GM23248 (cell line): Measurements from ENCODE around the gene FAT2. TPM values are rescaled to one million over a fixed set of nuclear protein-coding genes. Genes with fewer than 3 reads are reported as not detected.
A peak's percentile ranks its signal among the peaks of the same experiment; 100 is the strongest.
"Not testable (repeated sequence)": the region's sequence is repeated elsewhere in the genome, so short reads cannot be mapped to it uniquely, and the experiment has no call there.

Experiments
- DNase-seq: peaks from one replicate; pipeline ENCODE4 v3.0.0-alpha.2; 2015
- H2AFZ ChIP-seq: fragments of 200-600 bp; sonication (generic); 2 replicates; pipeline ENCODE4 v1.6.1; 2016; ENCODE audit warnings: antibody characterized with exemption
- H3F3A ChIP-seq: fragments of 200-600 bp; sonication (generic); 2 replicates; pipeline ENCODE4 v1.6.1; 2016; ENCODE audit warnings: mild to moderate bottlenecking, antibody characterized with exemption, mixed run types; ENCODE audit not compliant: insufficient read depth
- H3K27ac ChIP-seq: fragments of 200-600 bp; sonication (generic); 2 replicates; pipeline ENCODE4 v1.5.1; 2016; ENCODE audit warnings: mild to moderate bottlenecking
- H3K27me3 ChIP-seq: fragments of 200-600 bp; sonication (generic); replicated peaks from 2 replicates; pipeline ENCODE4 v1.6.1; 2016; ENCODE audit warnings: mild to moderate bottlenecking; ENCODE audit not compliant: insufficient read depth
- H3K36me3 ChIP-seq: fragments of 200-600 bp; sonication (generic); 2 replicates; pipeline ENCODE4 v1.6.1; 2016; ENCODE audit warnings: low read depth, mild to moderate bottlenecking
- H3K4me1 ChIP-seq: fragments of 200-600 bp; sonication (generic); 2 replicates; pipeline ENCODE4 v1.6.1; 2016; ENCODE audit warnings: mild to moderate bottlenecking; ENCODE audit not compliant: insufficient read depth
- H3K4me2 ChIP-seq: fragments of 200-600 bp; sonication (generic); one replicate; pipeline ENCODE4 v1.6.1; 2016; ENCODE audit warnings: mild to moderate bottlenecking; ENCODE audit not compliant: unreplicated experiment
- H3K4me3 ChIP-seq: fragments of 200-600 bp; sonication (generic); 2 replicates; pipeline ENCODE4 v1.5.1; 2016; ENCODE audit warnings: mild to moderate bottlenecking
- H3K79me2 ChIP-seq: fragments of 200-600 bp; sonication (generic); 2 replicates; pipeline ENCODE4 v1.6.1; 2016; ENCODE audit warnings: mild to moderate bottlenecking; ENCODE audit not compliant: insufficient read depth
- H3K9ac ChIP-seq: fragments of 200-600 bp; sonication (generic); 2 replicates; pipeline ENCODE4 v1.6.1; 2016; ENCODE audit warnings: mild to moderate bottlenecking
- H3K9me2 ChIP-seq: fragments of 200-600 bp; sonication (generic); 2 replicates; pipeline ENCODE4 v1.6.1; 2016; ENCODE audit warnings: mixed run types, mild to moderate bottlenecking, moderate library complexity; ENCODE audit not compliant: insufficient read depth
- H3K9me3 ChIP-seq: fragments of 200-600 bp; sonication (generic); one replicate; pipeline ENCODE4 v1.6.1; 2017; ENCODE audit warnings: low read depth
- H4K20me1 ChIP-seq: fragments of 200-600 bp; sonication (generic); 2 replicates; pipeline ENCODE4 v1.6.0; 2016; ENCODE audit not compliant: insufficient read depth
- EZH2 ChIP-seq: fragments of 200-600 bp; sonication (generic); IDR thresholded peaks from 2 replicates; pipeline ENCODE4 v1.6.1; 2018; ENCODE audit warnings: antibody characterized with exemption, mild to moderate bottlenecking; ENCODE audit not compliant: insufficient read depth, poor library complexity, severe bottlenecking
- EZH2phosphoT487 ChIP-seq: fragments of 200-600 bp; sonication (generic); IDR thresholded peaks from 2 replicates; pipeline ENCODE4 v1.6.1; 2018; ENCODE audit warnings: antibody characterized with exemption, moderate library complexity, mild to moderate bottlenecking, low read depth; ENCODE audit not compliant: insufficient read depth
- WGBS, 2 experiments: methylation state at CpG; one replicate each; pipeline ENCODE4 v1.1.6; 2015 to 2017; ENCODE audit warnings: low lambda C conversion rate in 2 of 2, low coverage in 1 of 2; ENCODE audit errors: missing lambda C conversion rate in 2 of 2; 5-methylcytosine and 5-hydroxymethylcytosine counted together
- in situ Hi-C: fragments of 300-500 bp; cut with MboI; formaldehyde crosslinking; loops from 2 replicates; pipeline ENCODE4 v1.15.0; 2020
- polyA plus RNA-seq: library from polyadenylated mRNA; unstranded; fragments of >200 nt; fragmentation: Nextera tagmentation; extraction: Ambion mirVana; gene quantifications from 2 replicates; pipeline ENCODE4 v1.2.1, GENCODE V29; 2016
- total RNA-seq: library from RNA; depleted of rRNA; stranded (reverse); fragments of >200 nt; shearing (Covaris generic); gene quantifications from 2 replicates; pipeline ENCODE4 v1.2.3, GENCODE V29; 2014

Gene FAT2
- total and polyA plus RNA-seq, 2 experiments from 2014 or later, result not detected

GRCh38 chr5:151592855-151593408, 1.8 kb upstream of the FAT2 start:
- WGBS, 2 experiments, result 72 to 77% methylated on average over 10 of the region's 10 CpGs

GRCh38 chr5:151589878-151590570, 1.1 kb downstream of the FAT2 start:
- Histone ChIP-seq H3K4me1 (no peaks in the 10 kb centered on the region), H3K4me3 (no peak overlapping the region), H3K27ac (no peak overlapping the region), H3F3A (no peaks in the 10 kb centered on the region), H4K20me1 (no peaks in the 10 kb centered on the region), H3K27me3 (no peaks in the 10 kb centered on the region), H3K9ac (no peak overlapping the region), H3K9me2 (no peaks in the 10 kb centered on the region), H2AFZ (no peak overlapping the region), H3K79me2 (no peaks in the 10 kb centered on the region), H3K9me3 (no peaks in the 10 kb centered on the region), H3K36me3 (no peaks in the 10 kb centered on the region), H3K4me2 (no peak overlapping the region)
- WGBS, 2 experiments, result 34 to 39% methylated on average over 6 of the region's 6 CpGs
- in situ Hi-C loops, result no loop called here
- TF ChIP-seq EZH2phosphoT487 (no peak), EZH2 (no peak)
- DNase-seq, result peak; percentile 27

More at GRCh38 chr5:151592855-151593408, 1.8 kb upstream of the FAT2 start:
- H3K27ac ChIP-seq, result no peak overlapping the region
- no peaks in the 10 kb centered on the region for H4K20me1 ChIP-seq
- no peaks in the 10 kb centered on the region for H3K4me1 ChIP-seq
- H2AFZ ChIP-seq, result no peak overlapping the region
- H3K9me3 ChIP-seq, result no peaks in the 10 kb centered on the region
- no peak overlapping the region for H3K4me2 ChIP-seq
- H3K9ac ChIP-seq, result no peak overlapping the region
- no peaks in the 10 kb centered on the region for H3K36me3 ChIP-seq
- no peak for DNase-seq
- H3K4me3 ChIP-seq, result no peak overlapping the region
- TF ChIP-seq EZH2phosphoT487, result no peak
- TF ChIP-seq EZH2, result no peak
- no peaks in the 10 kb centered on the region for H3K79me2 ChIP-seq
- H3F3A ChIP-seq, result no peaks in the 10 kb centered on the region
- H3K27me3 ChIP-seq, result no peaks in the 10 kb centered on the region
- no peaks in the 10 kb centered on the region for H3K9me2 ChIP-seq
- in situ Hi-C loops, result no loop called here

- Histone ChIP-seq H2AFZ (no peak overlapping the region), H3K9me3 (no peaks in the 10 kb centered on the region), H3K27ac (no peak overlapping the region), H3K9me2 (no peaks in the 10 kb centered on the region), H3K4me1 (no peaks in the 10 kb centered on the region), H3F3A (no peaks in the 10 kb centered on the region), H3K36me3 (no peaks in the 10 kb centered on the region), H3K79me2 (no peaks in the 10 kb centered on the region), H4K20me1 (no peaks in the 10 kb centered on the region), H3K4me2 (no peak overlapping the region), H3K9ac (no peak overlapping the region), H3K4me3 (no peak overlapping the region), H3K27me3 (no peaks in the 10 kb centered on the region)
- 87 to 88% methylated on average over 5 of the region's 5 CpGs for WGBS, 2 experiments
- no peak for TF ChIP-seq EZH2
- TF ChIP-seq EZH2phosphoT487, result no peak
- in situ Hi-C loops, result no loop called here
- no peak for DNase-seq
These were observed 3.2 kb downstream of the FAT2 start for GRCh38 chr5:151587796-151588555.

- no peaks in the 10 kb centered on the region for H3K4me1 ChIP-seq
- 35 to 36% methylated on average over 10 of the region's 10 CpGs for WGBS, 2 experiments
- no peaks in the 10 kb centered on the region for H3K36me3 ChIP-seq
- H3K27ac ChIP-seq, result no peak overlapping the region
- no peak overlapping the region for H3K4me3 ChIP-seq
- H3K9ac ChIP-seq, result no peak overlapping the region
- DNase-seq, result peak; percentile 43
- no peaks in the 10 kb centered on the region for H4K20me1 ChIP-seq
- no peak overlapping the region for H3K4me2 ChIP-seq
- H3F3A ChIP-seq, result no peaks in the 10 kb centered on the region
- in situ Hi-C loops, result no loop called here
- H3K27me3 ChIP-seq, result no peaks in the 10 kb centered on the region
- TF ChIP-seq EZH2phosphoT487 (no peak), EZH2 (no peak)
- no peak overlapping the region for H2AFZ ChIP-seq
- no peaks in the 10 kb centered on the region for H3K9me2 ChIP-seq
- H3K9me3 ChIP-seq, result no peaks in the 10 kb centered on the region
- H3K79me2 ChIP-seq, result no peaks in the 10 kb centered on the region
These were observed 5.2 kb downstream of the FAT2 start for GRCh38 chr5:151585970-151586369.

- DNase-seq, H3K9ac ChIP-seq, H3K27me3 ChIP-seq, H4K20me1 ChIP-seq, in situ Hi-C loops, H3K9me3 ChIP-seq, H3K4me3 ChIP-seq, H3K36me3 ChIP-seq, H3K9me2 ChIP-seq, H3K4me2 ChIP-seq, H3F3A ChIP-seq, H3K79me2 ChIP-seq, H2AFZ ChIP-seq, H3K4me1 ChIP-seq, H3K27ac ChIP-seq: not testable (repeated sequence)
- 35 to 37% methylated on average over 3 to 4 of the region's 4 CpGs for WGBS, 2 experiments
These were observed 5.8 kb downstream of the FAT2 start for GRCh38 chr5:151585344-151585743.
